NOMO-1 treated with dmso at 0.1 percent for 144 hours (cell line): ENCODE measurements around the gene DYNLRB1.
"Not testable (repeated sequence)": the region's sequence is repeated elsewhere in the genome, so short reads cannot be mapped to it uniquely, and the experiment has no call there.

ENCODE experiments used
- DNase-seq: peaks from one replicate; lab custom pipeline; 2025; ENCODE audit not compliant: unreplicated experiment; lab: John Stamatoyannopoulos, UW

DYNLRB1 gene

DNA sequence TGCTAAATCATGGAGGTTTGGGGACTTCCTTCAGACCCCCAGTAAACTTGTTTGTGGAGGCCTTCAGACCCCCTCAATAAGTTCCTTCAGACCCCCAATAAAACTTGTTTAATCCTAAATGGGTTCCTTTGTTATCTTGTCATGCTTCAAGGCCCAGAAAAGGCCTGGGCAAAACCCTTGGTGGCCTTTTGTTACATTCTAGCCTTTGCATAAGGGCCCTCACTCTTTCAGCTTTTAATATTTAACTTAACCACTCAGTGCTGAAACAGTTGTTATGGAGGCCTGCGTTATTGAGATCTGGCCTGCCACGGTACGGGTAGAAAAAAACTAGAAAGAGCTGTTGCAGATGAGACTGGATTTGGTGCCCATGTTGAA lies 4.3 kb upstream of the DYNLRB1 start:
- DNase-seq, result no peak

DNA sequence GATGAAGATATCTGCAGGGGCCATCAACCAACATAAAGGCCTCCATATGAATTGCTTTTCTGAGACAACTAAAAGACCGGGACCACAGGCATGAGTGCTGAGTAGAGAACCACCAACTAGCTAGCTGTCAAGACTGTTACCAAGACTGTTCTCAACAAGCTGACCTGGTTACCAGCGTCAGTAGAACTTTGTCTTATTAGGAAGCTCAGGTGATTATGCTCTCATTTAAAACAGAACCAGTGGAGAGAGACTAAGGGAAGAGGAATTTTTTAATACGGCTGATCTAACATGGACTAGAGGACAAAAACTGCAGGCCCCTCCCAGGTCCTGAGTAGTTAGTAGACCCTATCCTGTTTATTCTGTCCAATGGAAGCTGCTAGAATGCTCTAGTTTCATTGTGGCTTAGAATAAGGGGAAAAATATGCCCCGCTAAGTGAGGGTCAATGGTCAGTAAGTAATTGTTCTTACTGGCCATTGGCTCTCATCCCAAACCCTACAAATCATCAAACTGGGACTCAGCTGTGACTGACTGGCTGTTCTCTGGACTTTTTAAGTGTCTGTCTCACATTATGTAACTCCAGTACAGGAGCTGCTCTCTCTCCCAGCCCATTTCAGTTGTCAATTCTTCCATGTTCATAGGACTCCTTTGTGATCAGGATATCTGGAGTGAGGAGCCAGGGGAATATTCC lies 3.8 kb upstream of the DYNLRB1 start:
- DNase-seq, result no peak

DNA sequence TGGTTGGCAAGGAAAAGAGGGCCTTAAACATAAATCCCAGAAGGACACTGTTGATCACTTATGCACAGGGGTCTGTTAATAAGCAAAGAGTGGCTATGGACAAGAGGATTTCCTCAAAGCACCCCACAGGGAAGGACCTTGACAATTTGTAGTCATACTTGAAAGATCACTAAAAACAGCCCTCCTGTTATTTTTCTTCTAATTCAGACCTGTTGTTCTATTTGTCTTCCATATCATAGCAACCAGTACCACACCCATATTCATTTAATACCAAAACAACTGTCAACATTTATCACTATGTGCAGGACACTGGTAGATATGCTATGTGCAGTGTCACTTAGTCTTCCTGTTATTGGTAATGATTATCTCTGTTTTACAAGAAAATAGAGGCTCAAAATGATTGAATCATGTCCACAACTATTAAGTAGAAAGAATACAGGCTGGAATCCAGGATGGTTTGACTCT lies 3.2 kb upstream of the DYNLRB1 start:
- DNase-seq, result no peak

DNA sequence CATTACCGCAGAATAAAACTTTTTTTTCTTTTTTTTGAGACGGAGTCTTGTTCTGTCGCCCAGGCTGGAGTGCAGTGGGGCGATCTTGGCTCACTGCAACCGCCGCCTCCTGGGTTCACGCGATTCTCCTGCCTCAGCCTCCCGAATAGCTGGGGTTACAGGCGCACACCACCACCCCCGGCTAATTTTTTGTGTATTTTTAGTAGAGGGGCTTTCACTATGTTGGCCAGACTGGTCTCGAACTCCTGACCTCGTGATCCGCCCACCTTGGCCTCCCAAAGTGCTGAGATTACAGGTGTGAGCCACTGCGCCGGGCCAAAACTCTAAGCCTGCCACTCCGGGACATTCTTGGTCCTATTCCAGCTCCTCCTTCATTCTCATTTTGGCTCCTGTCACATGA lies 2.2 kb upstream of the DYNLRB1 start:
- not testable (repeated sequence) for DNase-seq

DNA sequence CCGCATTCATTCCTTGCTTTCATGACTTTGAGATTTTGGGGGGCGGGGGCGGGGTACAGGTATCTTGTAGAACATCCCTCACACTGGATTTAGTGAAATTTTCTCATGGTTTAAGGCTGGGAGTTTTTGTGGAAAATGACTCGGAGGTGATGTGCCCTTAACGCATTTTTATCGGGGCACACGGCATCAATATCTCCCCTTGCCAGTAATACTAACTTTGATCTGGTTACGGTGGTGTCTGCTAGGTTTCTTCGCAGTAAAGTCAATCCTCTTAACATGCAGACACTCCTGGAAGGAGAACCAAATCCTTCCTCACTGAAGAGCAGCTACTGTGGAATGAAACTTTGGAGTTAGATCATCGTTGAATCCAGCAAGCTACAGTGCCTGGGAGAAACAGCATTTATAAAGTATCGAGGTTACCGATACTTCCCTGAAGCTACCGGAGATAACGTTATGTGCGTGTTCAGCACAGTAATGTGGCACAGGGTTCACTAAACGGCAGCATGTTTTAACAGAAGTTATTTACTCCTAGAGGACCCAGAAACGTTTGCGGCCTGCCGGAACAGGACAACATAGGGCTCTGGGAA lies 1.2 kb upstream of the DYNLRB1 start:
- DNase-seq, result no peak

DNA sequence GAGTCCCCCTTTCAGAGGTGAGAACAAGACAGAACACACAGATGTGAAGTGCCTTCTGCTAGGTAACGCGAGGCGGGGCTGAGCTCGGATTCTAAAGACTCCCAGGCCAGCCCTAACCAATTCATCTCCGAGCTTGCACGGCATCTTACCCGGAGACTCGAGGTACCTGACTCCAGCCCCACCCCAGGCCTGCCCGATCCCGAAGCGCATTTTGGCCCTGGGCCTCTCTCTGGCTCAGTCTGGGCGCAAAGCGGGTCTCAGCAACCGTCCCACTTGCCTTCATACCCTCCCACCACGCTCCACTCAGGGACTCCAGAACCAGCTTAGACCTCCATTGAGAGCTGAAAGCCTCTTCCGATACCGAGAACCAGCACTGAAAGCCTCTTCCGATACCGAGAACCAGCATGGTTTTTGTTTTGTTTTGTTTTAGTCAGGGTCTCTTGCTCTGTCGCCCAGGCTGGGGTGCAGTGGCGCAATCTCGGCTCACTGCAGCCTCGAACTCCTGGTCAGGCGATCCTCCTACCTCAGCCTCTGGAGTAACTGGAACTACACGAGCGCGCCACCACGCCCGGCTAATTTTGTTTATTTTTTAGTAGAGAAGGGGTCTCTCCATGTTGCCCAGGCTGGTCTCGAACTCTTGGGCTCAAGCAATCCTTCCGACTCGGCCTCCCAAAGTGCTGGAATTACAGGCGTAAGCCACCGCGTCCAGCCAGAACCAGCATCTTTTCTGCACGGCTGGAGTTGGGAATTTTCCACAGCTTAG lies 557 bp upstream of the DYNLRB1 start:
- DNase-seq, result no peak

DNA sequence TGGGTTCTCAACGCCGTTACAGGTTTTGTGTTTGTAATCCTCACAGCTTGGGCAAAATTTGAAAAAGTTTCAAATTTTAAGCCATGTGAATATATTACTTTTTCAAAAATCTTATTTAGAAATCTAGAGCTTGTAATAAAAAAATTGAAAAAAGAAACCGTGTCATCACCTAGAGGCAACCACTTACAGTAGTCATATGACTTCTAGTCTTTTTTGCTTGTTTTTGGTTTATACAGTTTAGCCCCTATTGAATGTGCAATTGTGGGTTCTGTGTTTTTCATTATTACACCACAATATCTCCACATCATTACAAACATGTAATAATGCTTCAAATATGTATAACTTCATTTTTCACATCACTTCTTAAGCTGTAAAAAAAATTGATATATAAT lies 888 bp downstream of the DYNLRB1 start:
- no peak for DNase-seq

DNA sequence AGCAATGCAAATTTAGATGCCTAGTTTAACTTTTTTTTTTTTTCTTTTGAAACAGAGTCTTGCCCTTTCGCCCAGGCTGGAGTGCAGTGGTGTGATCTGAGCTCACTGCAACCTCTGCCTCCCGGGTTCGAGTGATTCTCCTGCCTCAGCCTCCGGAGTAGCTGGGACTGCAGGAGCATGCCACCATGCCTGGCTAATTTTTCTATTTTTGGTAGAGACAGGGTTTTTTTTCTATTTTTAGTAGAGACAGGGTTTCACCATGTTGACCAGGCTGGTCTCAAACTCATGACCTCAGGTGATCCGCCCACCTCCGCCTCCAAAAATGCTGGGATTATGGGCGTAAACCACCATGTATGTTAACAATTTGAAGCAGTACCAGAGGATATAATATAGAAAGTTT lies 2.6 kb downstream of the DYNLRB1 start:
- not testable (repeated sequence) for DNase-seq

DNA sequence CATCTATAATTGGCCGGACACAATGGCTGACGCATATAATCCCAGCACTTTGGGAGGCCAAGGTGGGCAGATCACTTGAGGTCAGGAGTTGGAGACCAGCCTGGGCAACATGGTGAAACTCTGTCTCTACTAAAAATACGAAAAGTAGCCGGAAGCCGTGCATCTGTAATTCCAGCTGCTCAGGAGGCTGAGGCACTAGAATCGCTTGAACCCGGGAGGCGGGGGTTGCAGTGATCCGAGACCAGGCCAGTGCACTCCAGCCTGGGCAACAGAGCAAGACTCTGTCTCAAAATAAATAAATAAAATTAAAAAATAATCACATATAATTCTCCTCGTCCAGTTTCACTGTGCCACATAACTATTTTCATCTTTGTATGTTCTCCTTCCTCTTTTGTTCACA lies 3.6 kb downstream of the DYNLRB1 start:
- DNase-seq, result not testable (repeated sequence)

DNA sequence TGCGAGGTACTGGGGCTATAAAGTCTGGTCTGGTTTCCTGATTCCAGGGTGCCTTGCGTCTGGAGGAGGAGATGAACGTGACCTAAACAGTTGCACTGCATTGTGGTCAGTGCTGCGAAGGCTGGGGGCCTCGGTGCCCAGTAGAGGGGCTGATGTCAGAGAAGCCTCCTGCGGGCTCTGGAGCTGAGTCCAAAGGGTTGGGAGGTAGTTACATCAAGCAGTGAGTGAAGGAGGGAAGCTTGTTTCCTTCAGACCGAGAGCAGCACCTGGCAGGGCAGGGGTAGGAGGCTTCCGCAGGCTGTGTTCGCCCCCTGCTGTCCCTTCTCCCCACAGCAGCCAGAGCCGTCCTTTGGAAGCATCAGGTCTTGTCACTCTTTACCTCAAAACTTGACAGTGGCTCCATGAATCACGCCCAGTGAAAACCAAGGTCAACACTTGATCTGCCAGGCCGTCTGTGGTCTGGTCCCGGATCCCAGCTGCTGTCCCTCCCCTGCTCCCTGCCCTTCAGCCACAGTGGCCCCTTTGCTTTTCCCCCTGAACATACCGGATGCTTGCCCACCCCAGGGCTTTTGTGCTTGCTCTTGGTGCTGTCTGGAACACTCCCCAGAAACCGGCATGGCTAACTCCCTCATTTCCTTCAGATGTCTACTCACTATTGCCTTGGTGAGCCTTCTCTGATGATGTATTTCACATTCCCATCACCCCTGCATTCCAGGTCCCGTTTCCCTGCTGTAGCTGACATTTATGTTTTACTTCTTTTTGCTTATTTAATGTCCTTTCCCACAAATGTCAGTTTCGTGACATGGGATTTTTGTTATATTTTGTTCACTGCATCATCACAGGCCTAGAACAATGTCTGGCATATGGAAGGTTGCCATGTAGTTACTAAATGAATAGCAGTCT lies 7.0 kb downstream of the DYNLRB1 start:
- no peak for DNase-seq

DNA sequence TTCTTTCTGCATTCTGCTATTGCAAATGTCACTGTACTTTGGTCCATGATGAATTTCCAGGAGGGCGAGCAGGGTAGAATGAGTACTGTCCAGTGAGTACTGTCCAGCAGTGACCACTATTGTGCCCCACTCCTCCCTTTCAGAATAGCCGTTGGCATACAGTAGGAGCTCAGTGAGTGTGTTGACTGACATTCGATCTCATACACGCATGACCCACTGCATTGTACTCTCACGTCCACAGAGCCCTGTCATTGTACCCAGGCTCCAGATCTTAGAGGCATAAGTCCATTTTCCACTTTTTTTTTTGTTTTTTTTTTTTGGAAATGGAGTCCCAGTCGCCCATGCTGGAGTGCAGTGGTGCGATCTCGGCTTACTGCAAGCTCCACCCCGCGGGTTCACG lies 8.2 kb downstream of the DYNLRB1 start:
- no peak for DNase-seq

DNA sequence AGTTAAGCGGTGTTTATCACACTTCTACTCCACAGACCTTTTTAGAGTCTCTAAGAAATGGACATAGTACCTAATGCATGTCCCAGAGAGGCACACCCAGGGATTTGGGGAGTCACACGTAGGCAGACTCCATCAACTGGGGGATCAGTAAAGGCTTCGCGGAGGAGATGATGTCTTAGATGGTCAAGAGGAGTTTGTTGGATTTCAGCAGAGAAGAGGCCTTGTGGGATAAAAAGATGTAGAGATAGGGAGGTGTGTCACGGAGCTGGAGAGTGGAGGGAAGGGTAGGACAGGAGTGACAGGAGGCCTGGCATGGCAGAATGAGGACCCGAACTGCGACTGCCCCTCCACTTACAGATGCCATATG lies 9.1 kb downstream of the DYNLRB1 start:
- DNase-seq, result no peak

DNA sequence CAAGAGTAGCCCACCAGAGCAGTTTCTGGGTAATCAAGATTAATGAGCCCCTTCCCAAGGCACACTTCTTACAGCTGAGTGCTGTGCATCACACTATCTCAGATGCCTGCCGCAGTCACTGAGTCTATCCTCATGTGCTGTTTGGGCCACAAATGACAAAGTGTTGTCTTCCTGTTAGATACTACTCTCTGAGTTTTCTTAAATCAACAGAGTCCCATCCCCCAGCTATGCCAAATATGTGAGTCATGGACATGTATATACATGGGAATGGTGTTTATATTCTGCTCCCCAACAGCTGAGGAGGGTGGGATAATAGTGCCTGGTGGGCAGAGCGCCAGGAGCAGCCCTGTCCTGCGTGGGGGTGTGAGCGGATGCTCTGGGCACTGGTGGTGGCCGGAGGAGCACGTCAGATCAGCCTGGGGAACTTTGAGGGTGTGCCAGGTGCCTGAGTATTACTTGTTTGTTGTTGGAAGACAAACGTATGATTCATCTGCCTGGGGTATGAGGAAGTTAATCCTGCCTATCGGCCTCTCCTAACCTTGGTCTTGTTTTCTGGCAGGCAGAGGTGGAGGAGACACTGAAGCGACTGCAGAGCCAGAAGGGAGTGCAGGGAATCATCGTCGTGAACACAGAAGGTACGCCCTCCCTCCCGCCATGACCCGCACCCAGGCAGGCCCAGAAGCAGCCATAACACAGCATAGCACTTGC lies 9.6 kb downstream of the DYNLRB1 start:
- DNase-seq, result no peak

DNA sequence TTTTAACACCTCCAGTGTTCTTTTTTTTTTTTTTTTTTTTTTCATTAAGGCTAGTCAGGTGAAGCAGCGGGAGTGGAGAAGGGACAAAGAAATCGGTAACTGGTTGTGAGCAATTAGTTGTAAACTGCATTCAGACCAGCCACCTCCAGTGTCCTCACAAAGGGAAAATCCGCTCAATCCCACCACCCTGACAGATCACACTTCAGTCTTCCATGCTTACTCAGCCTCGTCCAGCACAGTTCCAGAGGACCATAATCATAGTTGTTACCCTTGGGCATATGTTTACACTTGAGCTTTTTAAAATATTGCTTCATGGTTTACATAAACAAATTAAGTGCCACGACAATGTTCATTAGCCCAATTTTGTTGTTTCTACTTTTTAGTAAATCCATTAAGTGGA lies 10.2 kb downstream of the DYNLRB1 start:
- DNase-seq, result no peak

DNA sequence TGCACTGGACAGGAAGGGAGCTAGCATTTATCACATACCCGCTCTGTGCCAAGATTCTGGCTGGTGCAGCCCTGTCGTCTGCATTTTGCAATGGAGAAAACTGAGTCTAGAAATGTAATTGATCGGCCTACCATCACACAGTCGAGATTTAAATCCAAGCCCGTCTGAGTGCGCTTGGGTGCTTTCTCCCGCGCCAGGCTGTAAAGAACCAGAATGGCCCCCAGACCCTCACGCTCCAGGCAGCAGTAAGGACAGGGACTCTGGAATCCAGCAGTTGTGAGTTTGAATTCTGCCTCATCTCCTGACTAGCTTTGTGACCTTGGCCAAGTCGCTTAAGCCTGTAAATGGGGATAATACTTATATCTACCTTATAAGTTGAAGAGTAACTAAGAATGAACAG lies 10.8 kb downstream of the DYNLRB1 start:
- no peak for DNase-seq

DNA sequence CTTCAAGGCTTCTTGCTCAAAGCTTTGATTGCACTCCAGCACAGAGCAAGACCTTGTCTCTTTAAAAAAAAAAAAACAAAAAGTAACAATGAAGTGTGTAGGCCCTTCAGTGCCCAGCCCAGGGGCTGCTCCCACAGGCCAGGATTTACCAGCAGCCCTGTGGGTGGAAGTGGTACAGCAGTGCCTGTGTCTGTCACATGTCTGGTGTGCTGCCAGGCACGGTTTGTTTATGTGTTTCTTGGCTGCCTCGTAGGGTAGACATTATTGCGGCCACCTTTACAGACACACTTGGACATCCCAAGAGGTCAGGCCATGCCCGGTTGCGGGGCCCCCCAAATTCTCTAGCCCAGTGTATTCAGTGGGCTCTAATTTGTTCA lies 12.7 kb downstream of the DYNLRB1 start:
- no peak for DNase-seq

DNA sequence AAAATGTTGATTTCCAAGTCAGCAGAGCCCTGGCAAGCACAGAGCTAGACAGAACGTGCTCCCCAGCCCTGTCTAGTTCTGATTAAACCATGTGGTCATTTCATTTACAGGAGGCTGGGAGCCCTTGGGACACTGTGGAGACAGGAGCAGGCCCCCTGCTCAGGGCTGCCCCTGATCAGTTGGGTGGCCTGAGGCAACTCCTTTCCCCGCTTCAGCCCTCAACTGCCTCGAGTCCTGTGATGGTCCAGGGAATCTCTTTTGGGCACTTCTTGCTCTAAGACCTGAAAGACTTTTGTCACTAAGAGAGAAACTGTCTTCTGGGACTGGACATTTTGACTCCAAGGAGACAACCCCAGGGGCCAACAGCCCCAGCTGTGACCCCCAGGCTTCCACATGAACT lies 13.5 kb downstream of the DYNLRB1 start:
- no peak for DNase-seq

DNA sequence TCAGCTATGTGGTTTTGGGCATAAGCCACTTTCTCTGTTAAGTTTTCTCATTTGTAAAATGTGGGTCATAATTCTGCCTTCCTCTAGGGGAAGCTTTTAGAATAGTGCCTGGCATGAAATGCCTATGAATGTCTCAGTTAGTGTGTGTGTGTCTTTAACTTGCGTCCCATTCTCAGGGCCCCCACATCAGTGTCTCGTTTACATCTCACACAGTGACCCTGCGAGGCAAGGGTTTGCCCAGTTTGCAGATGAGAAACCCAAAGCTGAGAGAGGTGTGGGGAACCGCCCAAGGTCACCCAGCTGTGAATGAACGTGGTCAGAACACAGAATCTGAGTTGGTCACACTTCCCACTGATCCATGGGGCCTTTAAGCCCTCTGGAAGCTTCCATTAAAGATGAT lies 14.1 kb downstream of the DYNLRB1 start:
- no peak for DNase-seq

DNA sequence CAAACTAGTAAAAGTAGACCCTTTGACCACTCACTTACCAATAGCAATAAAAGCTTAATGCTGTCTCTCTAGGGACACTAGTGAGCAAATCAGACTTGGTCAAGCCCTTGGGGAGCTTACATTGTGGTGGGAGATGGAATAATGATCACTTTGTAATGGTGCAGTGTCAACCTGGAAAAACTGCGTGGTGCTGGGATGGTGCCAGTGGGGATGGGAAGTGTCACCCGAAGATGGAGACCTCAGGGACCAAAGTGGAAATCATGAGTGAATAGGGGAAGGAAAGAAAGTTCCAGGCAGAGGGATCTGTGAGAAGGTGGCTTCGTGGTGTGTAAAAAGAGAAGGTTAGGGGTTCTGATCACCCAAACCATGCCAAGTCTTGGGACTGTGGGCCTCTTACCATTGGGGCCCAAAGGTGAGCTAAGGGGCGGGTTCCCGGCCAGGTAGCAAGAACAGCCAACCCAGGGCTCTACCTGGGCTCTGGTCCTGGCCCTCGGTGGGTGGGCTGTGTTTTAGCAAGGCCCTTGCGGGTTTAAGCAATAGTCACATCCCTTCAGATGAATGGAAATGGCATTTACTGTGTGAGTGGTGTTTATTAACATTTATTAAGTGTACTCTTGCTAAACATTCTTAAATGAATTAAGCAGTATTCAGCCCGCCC lies 15.5 kb downstream of the DYNLRB1 start:
- DNase-seq, result no peak

DNA sequence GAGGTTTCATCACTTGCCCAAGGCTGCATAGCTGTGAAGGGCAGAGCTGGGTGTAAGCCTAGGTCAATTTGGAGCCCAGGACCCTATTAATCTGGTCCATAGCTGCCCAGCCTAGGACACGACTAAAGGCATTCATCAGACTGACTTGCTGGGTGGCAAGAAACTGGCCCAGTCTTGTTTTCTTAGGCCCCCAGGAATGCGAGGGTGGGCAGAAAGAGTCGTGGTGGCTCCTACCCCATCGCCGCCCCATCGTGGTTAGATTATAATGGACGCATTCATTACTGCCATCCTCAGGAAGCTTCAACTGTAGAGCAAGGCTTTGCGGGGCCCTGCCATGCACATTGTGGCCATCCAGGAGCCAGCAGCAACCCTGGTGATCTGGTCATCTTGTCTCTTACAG lies 16.1 kb downstream of the DYNLRB1 start:
- no peak for DNase-seq
